Measurements from ENCODE around the gene PTPRK. TPM values are rescaled to one million over a fixed set of nuclear protein-coding genes. Genes with fewer than 3 reads are reported as not detected.

PTPRK gene
- total and polyA plus RNA-seq, 9 of the 15 experiments (the other 6 are each of a cell fraction or from before 2014, with no cell fraction given) = 0.04 to 0.51 TPM; not detected in 7

DNA sequence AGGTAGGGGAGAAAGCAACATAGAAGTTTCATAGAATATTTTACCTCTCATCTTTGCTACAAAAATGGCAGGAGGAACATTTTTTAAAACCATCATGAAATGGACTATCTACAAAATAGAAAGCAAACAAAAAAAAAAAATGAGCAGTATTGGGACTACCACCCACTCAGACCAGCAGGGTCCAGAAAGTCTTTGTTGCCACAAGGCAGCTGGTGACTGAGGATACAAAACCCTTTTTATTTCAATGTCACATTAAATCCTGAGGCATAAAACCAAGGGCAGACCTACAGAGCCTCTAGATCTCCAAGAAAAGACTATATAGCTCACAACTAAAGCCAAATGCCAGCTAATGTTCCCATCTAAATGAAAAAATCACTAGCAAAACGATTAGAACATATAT is 282.2 kb downstream of the PTPRK start:
- Histone ChIP-seq H3K4me2 (ENCODE audit: insufficient read depth, low read length) (no peak overlapping the region), H3K36me3 (ENCODE audit: control insufficient read depth, insufficient read depth, low read length) (no peaks in the 10 kb centered on the region), H3K79me2 (ENCODE audit: control insufficient read depth, insufficient read depth, low read length) (no peaks in the 10 kb centered on the region), H3K9me3 (replicated peaks; ENCODE audit: control insufficient read depth, insufficient read depth, low read depth, low read length) (no peaks in the 10 kb centered on the region), H3K4me1 (replicated peaks in 1 of 2; ENCODE audit: control insufficient read depth in 2 of 2, insufficient read depth in 2 of 2, low read length in 2 of 2) (no peaks in the 10 kb centered on the region), H3K4me3 (no peak overlapping the region), H3K9me1 (ENCODE audit: control insufficient read depth, insufficient read depth, low read length) (no peaks in the 10 kb centered on the region), H4K20me1 (replicated peaks; ENCODE audit: control insufficient read depth, insufficient read depth, low read length) (no peaks in the 10 kb centered on the region), H2AFZ (ENCODE audit: low read depth, low read length) (no peak overlapping the region), H3K27ac (ENCODE audit: extremely low read depth, low read depth, low read length) (no peak overlapping the region), H3K27me3 (ENCODE audit: control insufficient read depth in 2 of 2, insufficient read depth in 2 of 2, low read length in 2 of 2) (no peaks in the 10 kb centered on the region), H3K9ac (ENCODE audit: insufficient read depth in 1 of 2, low read depth in 2 of 2, low read length in 2 of 2) (no peak overlapping the region)
- TF ChIP-seq ZNF239 (CRISPR knock-in tag; IDR thresholded peaks at IDR 0.05) = no peak
- TF ChIP-seq, protein P1, sequence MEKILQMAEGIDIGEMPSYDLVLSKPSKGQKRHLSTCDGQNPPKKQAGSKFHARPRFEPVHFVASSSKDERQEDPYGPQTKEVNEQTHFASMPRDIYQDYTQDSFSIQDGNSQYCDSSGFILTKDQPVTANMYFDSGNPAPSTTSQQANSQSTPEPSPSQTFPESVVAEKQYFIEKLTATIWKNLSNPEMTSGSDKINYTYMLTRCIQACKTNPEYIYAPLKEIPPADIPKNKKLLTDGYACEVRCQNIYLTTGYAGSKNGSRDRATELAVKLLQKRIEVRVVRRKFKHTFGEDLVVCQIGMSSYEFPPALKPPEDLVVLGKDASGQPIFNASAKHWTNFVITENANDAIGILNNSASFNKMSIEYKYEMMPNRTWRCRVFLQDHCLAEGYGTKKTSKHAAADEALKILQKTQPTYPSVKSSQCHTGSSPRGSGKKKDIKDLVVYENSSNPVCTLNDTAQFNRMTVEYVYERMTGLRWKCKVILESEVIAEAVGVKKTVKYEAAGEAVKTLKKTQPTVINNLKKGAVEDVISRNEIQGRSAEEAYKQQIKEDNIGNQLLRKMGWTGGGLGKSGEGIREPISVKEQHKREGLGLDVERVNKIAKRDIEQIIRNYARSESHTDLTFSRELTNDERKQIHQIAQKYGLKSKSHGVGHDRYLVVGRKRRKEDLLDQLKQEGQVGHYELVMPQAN (IDR thresholded peaks at IDR 0.05; ENCODE audit: borderline replicate concordance) = no peak
- TF ChIP-seq ESRRA (IDR thresholded peaks at IDR 0.05; ENCODE audit: borderline replicate concordance, low read depth) = no peak
- TF ChIP-seq TAF7 (tag; IDR thresholded peaks at IDR 0.05) = no peak
- no peak for TF ChIP-seq ZKSCAN8 (CRISPR knock-in tag; IDR thresholded peaks at IDR 0.05)
- no TSS peak for BruUV-seq (replicated peaks)
- in situ Hi-C loops (cut with MboI) (no loop called here), intact Hi-C loops (cut with micrococcal nuclease) (no loop called here)
- DNase-seq (ENCODE audit: extremely low read depth in 1 of 4, low spot score in 3 of 4) = no peak
- ATAC-seq = no peak
- CTCF ChIA-PET (ENCODE audit: low intra/inter-chr PET ratio) = interaction anchor here (0.7 kb wide), 1 partner anchor 138 kb away, joined by 3 read pairs; no protein-coding TSS in a partner anchor
- POLR2A ChIA-PET = no interaction called here
- WGBS (ENCODE audit: insufficient coverage, low coverage, missing lambda C conversion rate) = 0% methylated on average over 1 of the region's 1 CpG
- no peak for FAIRE-seq

All from K562 (cell line).